HG03066 (cell line): ENCODE data around the gene POU5F1.
"Not testable (repeated sequence)": the region's sequence is repeated elsewhere in the genome, so short reads cannot be mapped to it uniquely, and the experiment has no call there.

Experiments used
- ATAC-seq: cut with Tn5 transposase; IDR thresholded peaks from one replicate; pipeline ENCODE4 v1.9.1; 2021; ENCODE audit warnings: low read depth; ENCODE audit not compliant: unreplicated experiment

The POU5F1 gene

GRCh38 chr6:31192431-31193105 is 22.1 kb upstream of the POU5F1 start:
- ATAC-seq, result not testable (repeated sequence)

GRCh38 chr6:31190488-31190887 is 20.0 kb upstream of the POU5F1 start:
- peak; percentile 52 for ATAC-seq

GRCh38 chr6:31189223-31189622 is 18.7 kb upstream of the POU5F1 start:
- ATAC-seq, result not testable (repeated sequence)

GRCh38 chr6:31187780-31188194 is 17.3 kb upstream of the POU5F1 start:
- no peak for ATAC-seq

GRCh38 chr6:31186052-31186734 is 15.7 kb upstream of the POU5F1 start:
- ATAC-seq, result no peak

GRCh38 chr6:31185695-31186051 is 15.2 kb upstream of the POU5F1 start:
- ATAC-seq, result not testable (repeated sequence)

GRCh38 chr6:31183859-31184258 is 13.4 kb upstream of the POU5F1 start:
- ATAC-seq, result not testable (repeated sequence)

- not testable (repeated sequence) for ATAC-seq
These were observed 12.8 kb upstream of the POU5F1 start for GRCh38 chr6:31183287-31183686.

GRCh38 chr6:31180500-31180899 is 10.0 kb upstream of the POU5F1 start:
- no peak for ATAC-seq

- no peak for ATAC-seq
These were observed 9.4 kb upstream of the POU5F1 start for GRCh38 chr6:31179896-31180295.

GRCh38 chr6:31179042-31179386 is 8.5 kb upstream of the POU5F1 start:
- ATAC-seq, result no peak

GRCh38 chr6:31178143-31179041 is 7.9 kb upstream of the POU5F1 start:
- ATAC-seq, result no peak

GRCh38 chr6:31175971-31176370 is 5.5 kb upstream of the POU5F1 start:
- no peak for ATAC-seq

GRCh38 chr6:31174378-31174777 is 3.9 kb upstream of the POU5F1 start:
- no peak for ATAC-seq

- ATAC-seq, result no peak
These were observed 2.9 kb upstream of the POU5F1 start for GRCh38 chr6:31173406-31173805.

- no peak for ATAC-seq
These were observed 2.5 kb upstream of the POU5F1 start for GRCh38 chr6:31172973-31173384.

- ATAC-seq, result no peak
These were observed 1.7 kb upstream of the POU5F1 start for GRCh38 chr6:31171931-31172905.

GRCh38 chr6:31170987-31171671 is 647 bp upstream of the POU5F1 start:
- ATAC-seq, result no peak

- not testable (repeated sequence) for ATAC-seq
These were observed 453 bp downstream of the POU5F1 start for GRCh38 chr6:31169858-31170599.
